CD4-positive, alpha-beta T cell treated with Interleukin-4 for 4 hours (primary cell): ENCODE measurements around the gene MPPED1.

Experiments
- DNase-seq: peaks from one replicate; pipeline ENCODE4 v3.0.0-alpha.2; 2020

Gene MPPED1

DNA sequence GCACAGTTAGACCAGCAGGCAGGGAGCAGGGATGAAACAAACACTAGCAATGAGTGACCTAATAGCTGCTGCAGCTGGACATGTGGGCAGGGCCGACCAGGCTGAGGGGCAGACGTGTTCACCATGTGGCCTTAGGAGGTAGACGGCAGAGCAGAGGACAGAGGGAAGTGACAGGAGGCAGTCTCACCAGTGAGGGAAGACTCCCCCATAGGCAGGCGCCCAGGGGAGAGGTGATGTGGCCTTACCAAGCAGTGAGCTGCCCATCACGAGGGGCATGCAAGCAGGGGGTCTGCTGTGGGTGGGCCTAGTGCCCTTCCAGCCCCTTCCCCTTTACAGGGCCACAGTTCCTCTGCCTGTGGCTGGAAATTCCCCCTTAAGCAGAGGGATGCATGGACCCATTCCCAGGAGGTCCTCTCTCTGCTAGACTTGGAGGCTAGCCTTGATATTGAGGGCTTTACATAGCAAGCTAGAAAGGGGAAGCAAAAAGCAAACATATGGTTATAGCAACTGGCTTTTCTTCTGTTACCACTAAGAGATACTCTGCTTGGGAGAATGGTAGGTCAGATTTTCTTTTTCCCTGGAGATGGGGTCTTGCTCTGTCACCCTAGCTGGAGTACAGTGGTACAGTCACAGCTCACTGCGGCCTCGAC, 67.6 kb downstream of the MPPED1 start:
- DNase-seq, result no peak

DNA sequence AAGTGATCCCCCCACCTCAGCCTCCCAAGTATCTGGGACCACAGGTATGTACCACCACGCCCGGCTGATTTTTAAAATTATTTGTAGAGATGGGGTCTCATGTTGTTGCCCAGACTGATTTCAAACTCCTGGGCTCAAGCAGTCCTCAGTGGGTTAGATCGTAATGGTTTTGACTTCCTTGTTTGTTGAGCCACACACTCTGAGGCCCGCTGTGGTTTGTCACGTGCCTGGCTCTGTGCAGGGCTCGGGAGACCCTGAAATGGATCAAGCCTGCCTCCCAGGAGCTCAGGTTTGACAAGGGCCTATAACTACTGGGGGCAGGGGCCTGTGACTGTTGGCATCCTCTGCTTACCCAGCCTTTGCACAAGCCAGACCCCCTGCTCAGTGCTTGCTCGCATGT, 68.1 kb downstream of the MPPED1 start:
- DNase-seq, result no peak

DNA sequence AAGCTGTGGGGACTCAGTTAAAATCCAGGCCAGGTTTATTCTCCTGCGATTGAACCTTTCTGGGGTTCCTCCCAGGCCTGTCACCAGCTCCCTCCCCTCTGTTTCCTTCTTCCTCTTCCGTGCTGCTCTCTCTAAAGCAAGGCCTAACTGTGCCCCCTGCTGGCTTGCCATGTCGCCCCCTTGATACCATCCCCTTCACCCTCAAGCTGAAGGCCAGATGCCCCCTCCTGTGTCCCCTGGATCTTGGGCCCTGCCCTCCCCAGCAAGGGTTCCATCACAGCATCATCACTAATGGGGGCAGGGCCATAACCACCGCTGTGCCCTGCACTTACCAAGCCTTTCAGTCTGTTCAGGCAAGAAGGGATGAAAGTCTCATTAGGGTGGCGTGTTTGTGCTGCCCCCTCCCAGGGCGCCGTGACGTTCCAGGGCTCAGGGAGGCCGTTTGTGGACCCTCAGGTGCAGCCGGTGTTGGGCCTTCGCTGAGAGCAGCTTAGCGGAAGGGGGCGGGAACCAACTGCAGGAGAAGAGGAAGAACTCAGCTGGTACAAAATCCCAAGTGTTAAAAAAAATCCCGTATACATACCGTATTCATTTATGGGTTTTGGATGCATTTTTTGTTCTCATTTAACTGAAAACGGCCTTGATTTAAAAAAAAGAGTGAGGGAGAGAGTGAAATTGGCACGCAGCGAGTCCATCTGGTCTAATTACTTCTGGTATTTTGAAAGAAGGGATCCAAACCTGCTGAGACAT, 69.9 kb downstream of the MPPED1 start:
- no peak for DNase-seq

DNA sequence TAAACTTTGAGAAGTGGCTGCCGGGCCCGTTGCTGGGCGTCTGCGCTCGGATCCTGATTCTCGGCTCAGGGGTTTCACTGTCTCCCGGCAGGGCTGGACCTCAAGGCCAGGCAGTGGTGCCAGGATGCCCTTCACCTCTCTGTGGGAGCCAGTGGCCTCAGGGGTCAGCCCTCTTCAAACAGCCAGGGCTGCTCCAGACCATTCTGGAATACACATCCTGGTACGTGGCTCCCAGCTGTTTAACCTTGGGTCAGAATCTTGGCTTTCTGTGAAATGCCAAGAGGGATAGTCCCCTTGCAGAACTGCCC, 70.5 kb downstream of the MPPED1 start:
- no peak for DNase-seq

DNA sequence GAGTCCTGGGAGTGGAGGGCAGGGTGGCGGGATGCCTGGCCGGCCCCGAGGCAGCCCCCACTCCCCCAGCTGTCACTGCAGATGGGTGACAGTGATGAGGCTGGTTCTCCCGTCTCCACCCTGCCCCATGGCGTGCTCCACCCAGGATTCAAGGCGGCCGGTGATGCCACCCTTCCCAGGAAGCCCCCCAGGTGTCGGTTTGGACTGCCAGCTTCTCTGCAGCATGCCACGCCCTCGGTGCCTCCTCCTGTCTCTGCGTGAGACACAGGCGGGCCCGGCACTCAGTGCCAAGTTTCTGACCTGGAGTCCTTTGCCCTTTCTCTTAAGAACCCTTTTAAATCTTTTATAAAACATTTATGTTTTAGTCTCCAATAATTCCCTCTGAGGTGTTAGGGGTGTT, 71.5 kb downstream of the MPPED1 start:
- no peak for DNase-seq

DNA sequence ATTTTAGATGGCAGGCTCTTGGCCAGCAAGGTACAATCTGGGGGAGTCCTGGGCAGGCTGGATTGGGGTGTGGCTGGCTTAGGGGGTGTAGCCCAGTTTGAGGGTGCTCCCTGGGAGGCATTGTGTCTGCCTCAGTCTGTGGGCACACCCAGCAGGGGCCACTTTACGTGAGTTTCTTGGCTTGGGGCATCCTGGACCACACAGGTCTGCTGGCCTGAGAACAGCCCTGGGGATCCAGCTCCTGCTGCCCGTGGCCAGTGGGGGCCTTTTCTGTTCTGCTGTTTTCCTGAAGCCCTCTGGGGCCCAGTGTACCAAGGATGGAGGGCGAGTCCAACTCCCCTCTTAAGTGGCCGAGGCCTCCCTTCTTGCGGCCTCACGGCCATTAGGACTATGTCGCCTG, 71.9 kb downstream of the MPPED1 start:
- no peak for DNase-seq

DNA sequence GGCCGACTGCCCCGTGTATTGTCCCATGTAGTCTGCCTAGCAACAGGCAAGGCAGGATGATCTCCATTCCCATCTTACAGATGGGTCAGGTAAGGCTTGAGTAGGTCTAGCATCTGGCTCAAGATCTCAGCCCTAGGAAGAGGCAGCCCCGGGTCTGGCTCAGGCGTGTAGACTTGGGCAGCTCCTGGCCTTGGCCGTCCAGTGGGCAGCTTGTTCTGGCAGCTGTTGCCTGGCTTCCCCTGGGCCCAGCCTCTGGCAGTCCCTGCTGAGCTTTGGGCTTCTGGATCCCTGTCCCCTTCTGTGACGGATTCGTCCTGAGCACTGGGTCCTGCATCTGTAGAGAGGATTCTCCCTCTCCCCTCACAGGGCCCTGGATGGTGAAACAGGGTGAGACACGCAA, 72.4 kb downstream of the MPPED1 start:
- DNase-seq, result no peak

DNA sequence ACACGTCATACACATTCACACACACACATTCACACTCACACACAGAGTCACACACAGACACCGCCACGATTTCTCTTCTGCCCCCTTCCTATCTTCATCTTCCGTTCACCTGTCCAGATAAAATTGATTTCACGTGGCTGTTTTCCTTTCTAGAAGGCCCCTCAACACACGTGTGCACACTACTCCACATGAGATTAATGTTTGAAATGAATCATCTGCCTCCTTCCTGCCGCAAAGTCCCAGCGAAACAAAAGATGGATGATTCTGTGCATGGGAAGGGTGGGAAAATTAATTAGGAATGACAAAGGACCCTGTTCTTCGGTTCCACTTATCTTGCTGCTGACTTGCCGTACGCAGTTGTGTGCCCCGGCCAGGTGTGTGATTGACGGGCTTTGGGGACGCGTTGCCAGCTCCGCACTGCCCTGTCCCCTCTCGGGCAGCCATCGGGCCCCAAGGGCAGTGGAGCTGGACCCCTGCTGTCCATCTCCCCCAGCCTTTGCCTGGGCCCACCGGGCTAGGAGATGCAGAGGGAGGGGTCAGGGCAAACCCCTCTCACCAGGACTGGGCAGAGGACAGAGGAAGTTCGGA, 73.8 kb downstream of the MPPED1 start:
- no peak for DNase-seq

DNA sequence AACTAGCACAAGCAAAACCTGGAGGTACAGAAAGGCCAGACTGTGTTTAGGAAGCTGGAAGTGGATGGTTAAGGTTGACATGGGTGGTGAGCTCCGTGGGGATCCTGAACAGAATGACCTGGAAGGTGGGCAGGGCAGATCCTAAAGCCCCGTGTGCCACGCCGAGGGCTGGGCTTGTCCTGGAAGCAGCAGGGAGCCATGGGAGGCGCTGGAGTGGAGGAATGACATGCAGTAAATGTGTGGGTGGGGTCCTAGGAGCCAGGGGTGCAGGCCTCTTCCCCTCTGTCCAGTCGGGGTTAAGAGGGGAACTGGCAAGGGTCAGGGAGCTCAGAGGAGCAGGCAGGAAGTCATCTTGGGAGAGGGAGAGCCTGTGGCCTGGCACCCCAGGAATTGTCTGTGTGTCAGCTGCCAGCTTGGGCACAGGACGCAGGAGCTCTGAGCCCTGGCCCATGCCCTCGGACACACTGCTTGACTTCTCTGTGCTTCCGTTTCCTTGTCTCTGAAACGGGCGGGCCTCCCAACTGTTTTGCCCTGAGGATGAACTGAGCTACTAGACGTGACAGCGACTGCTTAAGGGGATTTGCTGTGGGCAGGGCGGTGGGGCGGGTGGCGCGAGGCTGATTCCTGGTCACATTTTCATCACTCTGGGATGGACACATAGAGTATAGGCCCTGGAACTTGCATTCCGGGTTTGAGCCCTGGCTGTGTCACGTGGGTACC, 75.7 kb downstream of the MPPED1 start:
- no peak for DNase-seq

DNA sequence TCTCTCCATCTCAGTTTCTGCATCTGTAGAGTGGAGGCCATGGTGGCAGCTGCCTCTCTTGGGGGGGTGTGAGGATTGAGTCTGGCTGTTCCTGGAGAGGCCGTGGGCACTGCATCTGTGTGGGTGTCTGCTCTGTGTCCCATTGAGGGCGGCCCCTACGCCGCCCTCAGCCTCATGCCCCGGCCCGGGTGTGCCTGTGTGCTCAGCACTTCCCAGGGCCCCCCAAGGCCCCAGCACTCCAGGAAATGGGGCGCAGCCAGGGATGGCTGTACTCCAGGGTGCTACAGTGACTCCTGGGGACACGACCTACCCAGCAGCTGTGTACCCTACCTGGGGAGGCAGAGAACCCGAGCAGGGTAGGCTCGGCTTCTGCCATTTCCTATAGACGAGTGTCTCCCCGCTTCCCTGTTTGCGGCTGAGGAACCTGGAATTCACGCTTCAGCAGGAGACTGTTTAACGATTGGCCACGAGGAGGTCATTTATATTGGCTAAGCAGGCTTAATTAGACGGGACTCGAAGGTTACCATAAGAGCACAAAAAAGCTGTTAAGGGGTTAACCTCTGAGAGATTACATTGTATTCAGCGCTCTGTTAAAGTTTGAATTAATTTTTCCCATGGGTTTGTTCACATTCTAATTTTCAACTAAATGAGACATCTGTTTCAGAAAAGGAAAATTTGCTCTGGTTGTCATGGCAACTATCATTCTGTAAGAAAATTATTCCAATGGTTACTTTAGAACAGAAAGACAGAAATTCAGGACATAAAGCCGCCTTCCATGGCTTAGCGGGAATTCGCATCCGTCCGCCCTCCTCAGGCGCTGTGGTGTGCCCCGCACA, 76.4 kb downstream of the MPPED1 start:
- no peak for DNase-seq

DNA sequence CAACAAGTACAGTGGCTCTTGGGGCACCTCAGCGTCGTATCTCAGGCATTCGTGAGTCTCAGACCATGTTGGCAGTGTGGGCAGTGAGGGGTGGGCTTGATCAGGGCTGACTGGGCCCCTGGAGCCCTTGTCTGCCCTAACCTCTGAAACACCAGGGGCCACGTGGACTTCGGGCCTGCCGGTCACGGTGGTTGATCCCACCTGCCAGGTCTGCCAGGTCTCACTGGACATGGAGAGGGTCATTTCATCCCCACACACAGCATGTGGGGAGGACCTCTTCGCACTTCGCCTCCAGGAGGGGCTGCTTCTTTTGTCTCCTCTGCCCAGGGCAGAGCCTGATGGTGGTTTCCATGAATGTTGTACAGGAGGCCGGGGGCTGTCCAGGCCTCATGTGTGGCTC, 77.1 kb downstream of the MPPED1 start:
- no peak for DNase-seq

DNA sequence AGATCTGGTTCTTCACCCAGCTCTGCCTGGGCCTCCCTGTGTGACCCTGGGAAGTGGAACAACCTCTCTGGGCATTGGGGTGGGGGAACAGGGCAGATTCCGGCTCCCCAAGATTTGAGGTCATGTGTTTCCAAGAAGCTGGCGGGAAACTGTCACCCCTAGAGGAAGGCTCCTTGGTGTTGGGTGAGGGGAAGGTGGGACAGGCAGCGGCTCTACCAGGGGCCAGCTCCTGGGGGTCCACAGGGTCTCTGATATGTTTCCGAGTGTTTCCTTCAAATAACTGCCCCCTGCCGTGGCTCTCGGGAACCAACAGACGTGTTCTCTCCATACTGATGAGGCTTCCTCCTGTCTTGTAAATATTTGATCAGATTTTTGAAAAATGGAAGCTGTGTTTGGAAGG, 78.5 kb downstream of the MPPED1 start:
- no peak for DNase-seq

DNA sequence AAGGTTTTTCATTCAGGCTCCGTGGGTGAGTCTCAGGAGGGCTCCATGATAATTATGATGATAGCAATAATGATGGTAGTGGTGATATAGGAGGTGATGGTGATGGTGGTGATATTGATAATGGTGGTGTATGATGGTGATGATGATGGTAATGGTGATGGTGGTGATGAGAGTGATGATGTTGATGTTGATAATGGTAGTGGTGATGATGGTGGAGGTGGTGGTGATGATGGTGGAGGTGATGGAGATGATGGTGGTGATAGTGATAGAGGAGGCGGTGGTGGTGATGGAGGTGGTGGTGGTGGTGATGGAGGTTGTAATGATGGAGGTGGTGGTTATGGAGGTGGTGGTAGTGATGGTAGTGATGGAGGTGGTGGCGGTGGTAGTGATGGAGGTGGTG, 79.4 kb downstream of the MPPED1 start:
- DNase-seq, result no peak

DNA sequence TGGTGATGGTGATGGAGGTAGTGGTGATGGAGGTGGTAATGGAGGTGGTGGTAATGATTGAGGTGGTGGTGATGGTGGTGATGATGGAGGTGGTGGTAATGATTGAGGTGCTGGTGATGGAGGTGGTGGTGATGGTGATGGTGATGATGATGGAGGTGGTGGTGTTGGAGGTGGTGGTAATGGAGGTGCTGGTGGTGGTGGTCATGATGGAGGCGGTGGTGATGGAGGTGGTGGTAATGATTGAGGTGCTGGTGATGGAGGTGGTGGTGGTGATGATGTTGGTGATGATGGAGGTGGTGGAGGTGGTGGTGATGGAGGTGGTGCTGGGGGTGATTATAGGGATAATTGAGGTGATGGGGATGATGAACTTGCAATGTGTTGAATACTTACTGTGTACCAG, 79.9 kb downstream of the MPPED1 start:
- DNase-seq, result no peak

DNA sequence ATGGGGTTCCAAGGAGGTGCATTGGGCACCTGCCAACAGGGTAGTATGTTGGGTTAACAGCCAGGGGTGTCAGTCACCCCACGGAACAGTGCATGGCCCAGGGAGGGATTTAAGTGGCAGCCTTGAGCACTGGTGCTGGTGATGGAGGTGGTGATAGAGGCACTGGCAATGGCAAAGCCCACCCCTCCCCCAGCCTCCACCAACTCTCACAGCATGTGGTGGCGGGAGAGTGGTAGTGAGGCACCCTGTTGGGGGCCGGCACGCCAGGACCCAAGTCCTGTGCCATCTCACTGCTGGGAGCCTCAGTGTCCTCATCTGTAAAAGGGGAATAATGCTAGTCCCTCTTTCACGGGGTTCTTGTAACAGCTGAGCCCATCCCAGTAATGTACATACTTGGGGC, 81.5 kb downstream of the MPPED1 start:
- no peak for DNase-seq

DNA sequence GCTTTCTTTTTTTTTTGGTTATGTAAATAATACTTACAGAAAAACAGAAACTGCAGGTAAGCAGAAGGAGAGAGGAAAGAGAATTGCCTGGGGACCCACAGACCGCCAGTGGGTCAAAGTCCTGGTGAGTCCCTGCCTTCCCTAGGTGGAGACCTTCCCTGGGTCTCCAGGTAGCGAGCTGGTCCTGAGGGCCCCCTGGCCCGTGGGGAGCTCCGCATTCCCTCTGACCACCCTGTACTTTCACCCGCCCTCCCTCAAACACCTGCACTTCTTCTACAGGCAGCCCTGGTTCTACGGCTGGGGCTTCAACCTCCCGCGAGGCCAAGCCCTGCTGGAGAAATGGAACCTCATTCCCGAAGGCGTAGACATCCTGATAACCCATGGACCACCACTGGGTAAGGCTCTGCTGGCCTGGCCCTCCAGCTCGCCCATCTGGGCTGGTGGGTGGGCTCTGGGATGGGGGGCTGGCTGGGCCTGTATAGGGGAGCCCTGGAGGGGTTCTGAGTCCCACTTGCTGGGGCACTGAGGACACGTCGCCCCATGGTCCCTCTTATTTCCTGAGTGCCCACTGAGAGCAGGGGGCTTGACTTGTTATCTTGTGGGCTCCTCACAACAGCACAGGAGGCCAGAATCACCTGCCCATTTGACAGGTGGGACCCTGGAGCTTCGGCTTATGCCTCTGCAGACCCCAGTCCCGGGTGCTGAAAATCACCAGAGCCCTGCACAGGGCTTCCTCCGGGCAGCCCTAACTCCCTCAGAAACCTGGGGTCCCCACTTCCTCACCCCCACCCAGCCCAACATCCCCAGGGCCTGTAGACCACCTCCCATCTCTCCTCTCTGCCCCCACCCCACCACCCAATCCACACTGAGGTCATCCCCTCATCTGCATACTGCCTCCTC, 86.4 kb downstream of the MPPED1 start:
- no peak for DNase-seq

DNA sequence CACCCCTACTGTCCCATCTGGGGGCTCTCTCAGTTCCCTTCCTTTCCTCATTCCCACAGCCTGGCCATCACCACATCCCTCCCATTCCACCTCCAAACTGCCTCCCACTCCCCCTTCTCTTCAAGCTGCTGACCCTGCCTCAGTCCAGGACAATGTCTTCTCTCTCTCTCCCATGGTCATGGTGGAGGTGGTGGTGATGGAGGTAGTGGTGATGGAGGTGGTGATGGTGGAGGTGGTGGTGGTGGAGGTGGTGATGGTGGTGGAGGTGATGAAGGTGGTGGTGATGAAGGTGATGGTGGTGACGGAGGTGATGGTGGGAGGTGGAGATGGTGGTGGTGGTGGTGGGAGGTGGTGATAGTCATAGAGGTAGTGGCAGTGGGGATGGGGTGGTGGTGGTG, 87.0 kb downstream of the MPPED1 start:
- DNase-seq, result no peak

DNA sequence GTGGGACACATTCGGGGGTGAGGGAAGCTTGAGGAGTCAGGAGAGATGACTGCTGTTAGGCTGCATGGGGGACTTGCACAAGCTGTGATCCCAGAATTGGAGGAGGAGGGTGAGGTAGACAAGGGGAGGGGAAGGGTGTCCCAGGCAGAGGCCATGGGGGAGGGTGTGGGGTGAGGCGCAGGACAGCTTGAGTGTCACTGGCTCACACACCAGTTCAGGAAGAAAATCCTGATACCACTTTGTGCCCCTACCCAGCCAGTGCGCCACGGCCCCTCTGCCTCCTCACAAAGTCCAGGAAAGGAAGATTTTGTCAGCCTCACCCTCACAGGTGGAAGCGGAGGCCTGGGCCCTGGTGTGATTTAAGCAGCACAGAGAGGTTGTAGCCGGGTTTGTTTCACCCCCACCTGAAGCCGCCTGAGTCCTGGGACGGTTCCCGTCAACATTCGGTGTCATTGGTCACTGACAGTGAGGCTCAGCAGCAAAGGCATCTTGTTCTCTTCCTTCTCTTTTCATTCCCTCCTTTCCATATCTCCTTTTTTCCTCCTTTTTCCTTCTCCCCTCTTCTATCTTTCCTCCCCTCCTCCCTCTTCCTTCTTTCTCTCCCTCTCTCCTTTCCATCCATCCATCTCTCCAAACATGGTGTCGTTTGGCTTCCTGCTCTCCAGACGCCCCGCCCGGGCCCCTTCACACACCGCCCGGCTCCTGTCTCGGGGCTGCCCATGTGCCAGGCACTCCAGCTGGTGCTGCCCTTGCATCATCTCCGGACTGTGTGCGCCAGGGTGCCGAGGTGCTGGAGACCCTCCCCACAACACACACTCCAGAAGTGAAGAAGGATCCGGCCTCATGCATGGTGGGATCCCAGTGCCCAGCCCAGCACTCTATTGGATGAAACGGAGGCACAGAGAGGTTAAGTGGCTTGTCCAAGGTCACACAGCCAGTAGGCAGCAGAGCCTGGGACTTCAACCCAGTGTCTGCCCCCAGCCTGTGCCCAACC, 89.3 kb downstream of the MPPED1 start:
- no peak for DNase-seq

DNA sequence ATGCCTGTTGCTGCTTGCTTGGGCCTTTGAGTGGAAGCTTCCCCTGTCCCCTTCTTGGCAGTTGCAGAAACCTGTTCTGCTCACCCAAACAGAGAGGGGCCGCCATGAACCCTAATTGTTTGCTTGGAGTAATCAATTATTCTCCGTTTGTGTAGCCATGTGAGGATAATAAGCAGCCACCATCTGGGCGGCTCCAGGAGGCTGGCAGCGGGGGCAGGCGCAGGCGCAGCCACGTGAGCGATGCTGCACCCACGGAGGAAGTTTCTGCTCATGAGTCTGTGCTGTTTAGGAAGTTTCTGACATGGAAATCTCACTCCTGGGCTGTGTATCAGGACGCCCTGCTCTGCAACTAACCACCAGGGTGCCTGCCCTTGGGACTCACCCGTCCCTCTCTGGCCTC, 90.1 kb downstream of the MPPED1 start:
- DNase-seq, result no peak

DNA sequence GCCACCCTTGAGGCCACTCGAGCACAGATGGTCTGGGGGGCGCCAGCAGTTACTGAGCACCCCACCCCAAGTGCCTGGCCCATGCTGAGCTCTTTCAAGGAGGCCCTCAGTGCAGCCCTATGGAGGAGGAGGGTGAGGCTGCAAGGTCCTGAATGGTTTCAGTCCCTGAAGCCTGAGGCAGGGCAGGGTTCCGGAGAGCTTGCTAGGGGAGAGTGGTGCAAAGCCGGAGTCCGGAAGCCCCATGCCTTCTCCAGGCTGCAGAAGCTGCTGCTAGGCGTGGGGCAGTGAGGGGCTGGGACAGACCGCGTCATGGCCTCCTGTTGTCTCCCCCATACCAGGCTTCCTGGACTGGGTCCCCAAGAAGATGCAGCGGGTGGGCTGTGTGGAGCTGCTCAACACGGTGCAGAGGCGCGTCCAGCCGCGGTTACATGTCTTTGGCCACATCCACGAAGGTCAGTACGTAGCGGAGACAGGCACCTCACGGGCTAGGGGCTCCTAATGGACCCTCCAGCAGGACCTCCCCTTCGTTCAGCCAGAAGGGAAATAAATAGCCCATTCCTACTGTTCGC, 90.6 kb downstream of the MPPED1 start:
- DNase-seq, result no peak
